Measurements from ENCODE around the gene CPNE7.

DNA sequence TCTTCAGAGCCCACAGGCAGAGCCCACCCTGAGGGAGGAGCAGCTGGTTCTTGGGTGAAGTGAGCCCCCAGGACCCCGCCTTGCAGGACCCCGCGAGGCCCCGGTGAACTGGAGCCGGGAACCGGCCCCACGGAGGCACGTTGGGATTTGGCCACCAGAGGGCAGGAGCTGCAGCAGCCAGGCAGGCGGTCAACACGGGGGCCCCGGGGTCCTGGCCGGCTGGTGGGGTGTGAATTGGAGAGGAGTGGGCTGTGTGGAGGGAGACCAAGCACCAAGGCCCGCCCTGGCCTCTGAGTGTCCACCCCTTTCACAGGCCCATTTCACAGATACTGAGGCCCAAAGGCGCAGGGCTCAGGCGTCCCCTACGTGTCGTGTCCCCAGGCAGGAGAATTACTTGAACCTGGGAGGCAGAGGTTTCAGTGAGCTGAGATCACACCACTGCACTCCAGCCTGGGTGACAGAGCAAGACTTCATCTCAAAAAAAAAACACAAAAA, 40.1 kb downstream of the CPNE7 start:
- TF ChIP-seq CTCF (IDR thresholded peaks at IDR 0.05) = peak in 5 of 7 experiments; percentile 6 to 66 (median 43)
- TF ChIP-seq EP300 (IDR thresholded peaks at IDR 0.05) = no peak
- TF ChIP-seq POLR2A (IDR thresholded peaks at IDR 0.05) = no peak
